Cardiac septum (tissue), 1 donor: Measurements from ENCODE around the gene MROH7. TPM values are rescaled to one million over a fixed set of nuclear protein-coding genes. Genes with fewer than 3 reads are reported as not detected.

Experiments
- DNase-seq: peaks from one replicate; pipeline ENCODE4 v3.0.0-alpha.2; 2020; ENCODE audit warnings: low spot score
- intact Hi-C: fragments of 100-400 bp; cut with DNase I; formaldehyde crosslinking; loops from one replicate; pipeline ENCODE4 v1.14.0; 2022
- total RNA-seq: library from RNA; stranded (reverse); fragmentation: NEBNext Ultra II Directional; extraction: Animal tissue kit (Norgen Biotek cat#: 25700); gene quantifications from one replicate; pipeline ENCODE4 v1.2.1, GENCODE V29; 2021
- donor health status: DM: no; HTN: no; CAD: no.

The MROH7 gene
- total RNA-seq, 1 donor from 2014 or later, result 14.3 TPM

- DNase-seq, result peak; percentile 62
- intact Hi-C loops, result no loop called here
These were observed 73.4 kb downstream of the MROH7 start for GRCh38 chr1:54714881-54715492.

DNA sequence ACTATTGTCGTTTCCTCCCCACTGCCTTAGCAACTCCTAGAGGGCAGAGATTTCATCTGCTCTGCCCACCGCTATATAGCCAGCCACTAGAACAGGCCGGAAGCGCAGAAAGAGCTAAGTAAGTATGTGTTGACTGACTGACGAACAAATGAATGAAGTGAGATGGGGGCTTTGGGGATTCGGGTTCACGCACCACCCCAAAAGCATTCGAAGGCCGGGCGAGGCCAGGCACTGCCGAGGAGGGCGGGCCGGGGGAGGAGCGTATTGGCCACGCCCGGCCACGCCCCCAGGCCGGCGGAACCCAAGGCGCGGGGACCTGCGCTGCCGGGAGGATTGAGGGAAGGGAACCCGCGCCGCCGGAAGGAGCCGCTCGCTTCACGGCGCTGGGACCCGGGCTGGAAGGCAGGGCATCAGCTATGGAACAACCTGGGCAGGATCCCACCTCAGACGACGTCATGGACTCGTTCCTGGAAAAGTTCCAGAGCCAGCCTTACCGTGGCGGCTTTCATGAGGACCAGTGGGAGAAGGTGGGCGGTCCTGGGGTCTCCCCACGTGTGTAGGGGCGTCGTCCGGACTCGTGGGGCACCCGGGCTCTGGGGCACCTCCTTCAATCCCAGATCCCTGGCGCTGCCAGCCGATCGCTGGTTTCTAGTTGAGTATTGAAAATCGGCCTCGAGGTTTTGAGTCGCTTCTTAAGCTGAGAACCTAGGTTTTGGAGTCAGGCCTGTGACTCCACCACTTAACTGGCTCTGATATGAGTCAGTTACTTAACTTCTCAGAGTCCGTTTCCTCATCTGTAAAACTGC is 74.1 kb downstream of the MROH7 start, which contains the start of gene TTC4:
Gene TTC4, plus strand, starts transcription at position 369 of the 806 bp plus-strand sequence. Its CDS starts 48 bp downstream, at position 417.
- DNase-seq, result peak; percentile 93
- intact Hi-C loops, result no loop called here

- no peak for DNase-seq
- intact Hi-C loops, result no loop called here
These were observed 74.9 kb downstream of the MROH7 start for GRCh38 chr1:54716299-54717047.

GRCh38 chr1:54721719-54722118 is 80.1 kb downstream of the MROH7 start:
- no peak for DNase-seq
- intact Hi-C loops, result no loop called here

GRCh38 chr1:54723985-54724384 is 82.4 kb downstream of the MROH7 start:
- DNase-seq, result no peak
- intact Hi-C loops, result no loop called here

- no peak for DNase-seq
- intact Hi-C loops, result no loop called here
These were observed 83.2 kb downstream of the MROH7 start for GRCh38 chr1:54724771-54725170.

DNA sequence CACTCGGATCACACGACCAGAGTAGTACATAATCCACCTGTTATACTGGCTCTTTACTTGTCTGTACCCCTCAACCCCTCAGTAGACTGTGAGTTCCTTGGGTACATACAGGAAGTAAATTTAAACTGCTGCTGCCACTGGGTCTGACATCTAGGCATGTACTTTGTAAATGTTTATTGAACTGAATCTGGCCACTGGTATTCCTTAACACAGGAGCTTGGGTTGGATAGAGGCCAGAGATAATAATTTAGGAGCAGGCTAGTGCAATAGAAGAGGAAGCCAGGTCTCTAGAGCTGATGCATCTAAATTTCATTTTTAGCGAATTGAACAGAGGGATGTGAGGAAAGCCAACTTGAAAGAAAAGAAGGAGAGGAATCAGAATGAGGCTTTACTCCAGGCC is 86.4 kb downstream of the MROH7 start:
- no peak for DNase-seq

GRCh38 chr1:54736685-54737084 is 95.1 kb downstream of the MROH7 start:
- DNase-seq, result no peak
- intact Hi-C loops, result no loop called here

More for the DNA sequence above, 86.4 kb downstream of the MROH7 start:
- intact Hi-C loops, result no loop called here

GRCh38 chr1:54738244-54738643 is 96.7 kb downstream of the MROH7 start:
- DNase-seq, result no peak
- intact Hi-C loops, result no loop called here

GRCh38 chr1:54741531-54741930 is 99.9 kb downstream of the MROH7 start:
- intact Hi-C loops, result no loop called here
- no peak for DNase-seq

DNA sequence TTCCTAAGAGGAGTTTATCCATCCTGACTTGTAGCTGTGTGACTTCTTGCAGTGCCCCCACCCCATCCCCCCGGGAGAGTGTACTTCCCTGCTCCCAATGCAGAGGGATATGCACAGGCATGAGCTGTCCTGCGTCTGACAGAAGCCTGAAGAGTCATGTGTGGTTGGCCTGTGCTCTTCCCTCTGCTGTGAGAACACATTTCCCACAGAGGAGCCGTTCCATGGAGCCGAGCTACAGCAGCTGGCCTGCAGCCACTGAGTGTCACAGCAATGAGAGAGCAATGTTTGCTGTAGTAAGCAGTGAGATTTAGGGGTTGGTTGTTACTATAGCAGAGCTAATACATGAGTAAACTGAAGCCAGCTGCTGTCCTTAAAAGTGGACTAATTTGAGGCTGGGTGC is 100.7 kb downstream of the MROH7 start:
- intact Hi-C loops, result no loop called here
- DNase-seq, result no peak

GRCh38 chr1:54743416-54744226 is 102.0 kb downstream of the MROH7 start:
- intact Hi-C loops, result no loop called here
- DNase-seq, result no peak

GRCh38 chr1:54744696-54745095 is 103.1 kb downstream of the MROH7 start:
- intact Hi-C loops, result no loop called here
- no peak for DNase-seq

- DNase-seq, result no peak
- intact Hi-C loops, result no loop called here
These were observed 103.7 kb downstream of the MROH7 start for GRCh38 chr1:54745274-54745673.

DNA sequence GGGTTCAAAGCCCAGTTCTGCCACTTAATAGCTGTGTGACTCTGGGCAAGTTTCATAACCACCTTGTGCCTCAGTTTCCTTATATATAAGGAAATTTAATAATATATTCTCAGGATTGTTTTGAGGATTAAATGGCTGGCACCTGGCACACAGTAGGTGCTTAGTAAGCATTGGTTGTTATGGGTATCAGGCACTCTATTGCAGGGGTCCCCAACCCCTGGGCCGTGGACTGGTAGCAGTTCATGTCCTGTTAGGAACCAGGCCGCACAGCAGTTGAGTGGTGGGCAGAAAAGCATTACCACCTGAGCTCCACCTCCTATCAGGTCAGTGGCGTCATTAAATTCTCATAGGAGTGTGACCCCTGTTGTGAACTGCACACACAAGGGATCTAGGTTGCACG is 104.3 kb downstream of the MROH7 start:
- intact Hi-C loops, result no loop called here
- no peak for DNase-seq

DNA sequence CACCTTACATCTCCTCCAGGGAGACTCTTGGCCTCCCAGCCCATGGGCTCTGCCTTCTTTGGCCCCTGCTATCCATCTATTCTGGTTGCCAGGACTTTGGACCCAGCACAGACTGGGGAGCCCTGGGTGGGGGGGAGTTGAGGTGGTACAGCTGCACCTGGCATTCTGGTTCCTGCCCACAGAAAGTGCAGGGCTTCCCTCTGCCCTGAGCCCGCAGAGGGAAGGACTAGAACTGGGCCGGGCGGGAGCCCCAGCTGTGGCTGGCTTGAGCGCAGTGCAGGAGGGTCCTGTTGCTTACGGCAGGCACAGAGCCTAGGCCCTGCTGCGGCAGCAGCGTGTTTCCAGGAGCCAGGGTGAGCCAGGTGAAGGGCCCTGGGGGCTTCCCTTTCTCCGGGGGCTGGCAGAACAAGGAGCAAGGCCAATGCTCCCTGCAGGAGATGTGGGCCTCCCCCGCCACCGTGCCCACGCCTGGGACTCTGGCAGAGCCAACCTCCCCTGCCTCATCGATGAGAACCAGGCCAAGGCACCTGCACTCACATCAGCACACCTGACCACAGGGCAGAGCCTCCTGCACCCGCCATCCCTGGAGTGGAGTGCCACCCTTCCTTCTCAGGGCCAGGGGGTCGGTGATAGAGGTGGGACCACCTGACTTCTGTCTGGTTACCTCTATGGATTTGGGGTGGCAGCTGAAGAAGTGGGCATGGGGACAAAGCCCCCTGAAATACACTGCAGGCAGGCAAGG is 106.7 kb downstream of the MROH7 start:
- DNase-seq, result no peak
- intact Hi-C loops, result no loop called here

DNA sequence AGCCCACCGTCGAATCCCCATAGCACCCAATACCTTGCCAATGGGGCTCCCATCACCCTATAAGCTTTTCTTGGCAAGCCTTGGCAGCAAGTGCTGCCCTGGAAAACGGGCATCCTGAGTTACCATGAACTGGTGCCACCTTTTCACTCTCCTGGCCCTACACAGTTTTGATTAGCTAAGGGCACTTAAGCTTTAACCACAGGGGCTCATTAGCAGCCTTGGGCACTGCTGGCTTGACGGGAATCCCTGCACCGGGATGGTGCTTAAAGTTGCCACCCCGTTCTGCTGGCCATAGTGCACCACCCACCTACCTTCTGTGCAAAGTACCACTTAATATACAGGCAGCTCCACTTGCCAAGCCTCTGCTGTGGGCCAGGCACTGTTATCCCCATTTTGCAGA is 109.0 kb downstream of the MROH7 start:
- intact Hi-C loops, result no loop called here
- no peak for DNase-seq

DNA sequence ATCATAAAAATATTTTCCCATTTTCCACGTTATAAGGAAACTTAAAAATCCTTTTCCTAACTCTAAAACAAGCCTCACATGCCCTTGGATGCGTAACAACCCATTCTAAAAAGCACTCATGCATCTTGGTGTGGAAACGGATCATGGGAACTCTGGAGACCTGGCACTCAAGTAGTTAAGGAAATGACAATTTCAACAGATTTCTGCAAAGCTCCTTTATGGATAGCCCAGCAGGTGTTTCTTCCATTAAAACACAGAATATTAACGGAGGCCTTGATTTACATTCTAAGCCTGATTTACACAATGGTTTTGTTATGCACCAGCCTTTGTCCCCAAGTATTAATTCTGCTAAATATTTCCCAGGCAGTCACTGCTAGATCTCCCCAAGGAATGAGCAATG is 109.8 kb downstream of the MROH7 start:
- intact Hi-C loops, result no loop called here
- DNase-seq, result no peak

DNA sequence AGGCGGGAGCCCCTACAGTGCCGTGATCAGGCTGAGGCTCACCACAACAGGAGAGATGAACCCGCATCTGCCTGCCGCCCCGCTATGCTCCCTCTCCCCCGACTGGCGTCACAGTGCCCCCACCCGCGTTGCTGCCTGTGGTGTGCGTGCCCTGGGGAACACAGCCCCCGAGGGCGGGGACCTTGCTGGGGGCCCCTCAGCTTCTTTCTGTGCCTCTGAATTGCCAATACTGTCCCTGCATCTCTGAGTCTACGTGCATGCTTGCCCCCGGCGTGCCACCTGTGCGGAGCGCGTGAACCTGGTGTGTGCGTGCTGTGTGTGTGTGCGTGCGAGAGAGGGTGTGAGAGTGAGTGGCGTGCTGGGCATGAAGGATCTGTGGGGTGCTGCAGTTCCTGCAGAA is 112.5 kb downstream of the MROH7 start:
- intact Hi-C loops, result no loop called here
- no peak for DNase-seq
